ENCODE data around the gene RHO. TPM values are rescaled to one million over a fixed set of nuclear protein-coding genes. Genes with fewer than 3 reads are reported as not detected.

Gene RHO
- total RNA-seq, 5 donors from 2014 or later (not counting 1 experiment from before 2014, with no cell fraction given), result 0.09 to 0.10 TPM; not detected in 3

GRCh38 chr3:129555616-129556357 is 27.3 kb downstream of the RHO start:
- 88% methylated on average over 9 of the region's 18 CpGs for WGBS (ENCODE audit: insufficient coverage)
- no peak for ATAC-seq (replicated peaks in 1 of 4)
- no peaks in the 10 kb centered on the region for H3K36me3 ChIP-seq (ENCODE audit: control insufficient read depth in 2 of 2, extremely low read depth in 1 of 2, insufficient read depth in 1 of 2, low read length in 1 of 2)

GRCh38 chr3:129556358-129556695 is 27.9 kb downstream of the RHO start:
- WGBS (ENCODE audit: insufficient coverage), result 93% methylated on average over 6 of the region's 15 CpGs
- H3K9me3 Mint-ChIP-seq, result no peaks in the 10 kb centered on the region
- peaks cover 0 to 34% of the 10 kb centered on the region in 2 experiments for H3K4me1 ChIP-seq (ENCODE audit: control insufficient read depth in 1 of 2, extremely low read depth in 1 of 2, insufficient read depth in 2 of 2, low read length in 2 of 2)
- POLR2A ChIA-PET, result no interaction called here
- H3K27me3 ChIP-seq (replicated peaks in 1 of 2; ENCODE audit: control insufficient read depth in 2 of 2, extremely low read depth in 1 of 2, insufficient read depth in 2 of 2, low read length in 1 of 2), result peaks cover 0 to 29% of the 10 kb centered on the region in 2 experiments
- CTCF ChIA-PET, result no interaction called here
- peaks cover 6 to 33% (median 22%) of the 10 kb centered on the region in 3 donors for H3K4me1 Mint-ChIP-seq
- ATAC-seq (replicated peaks in 1 of 4), result no peak
- no peak overlapping the region for H3K27ac ChIP-seq (ENCODE audit: low read length)
- H3K36me3 ChIP-seq (ENCODE audit: control insufficient read depth in 2 of 2, extremely low read depth in 1 of 2, insufficient read depth in 1 of 2, low read length in 1 of 2), result no peaks in the 10 kb centered on the region
- H3K36me3 Mint-ChIP-seq, result peaks cover 4% of the 10 kb centered on the region
- no peak for DNase-seq
- H3K27ac Mint-ChIP-seq, result no peak overlapping the region
- H3K4me3 Mint-ChIP-seq, result no peak overlapping the region
- peaks cover 0 to 2% of the 10 kb centered on the region in 2 donors for H3K27me3 Mint-ChIP-seq
- no peaks in the 10 kb centered on the region for H3K9me3 ChIP-seq
- H3K4me3 ChIP-seq (ENCODE audit: control insufficient read depth in 1 of 2, extremely low read depth in 1 of 2, low read length in 1 of 2), result no peak overlapping the region

More at GRCh38 chr3:129555616-129556357, 27.3 kb downstream of the RHO start:
- no peaks in the 10 kb centered on the region for H3K9me3 ChIP-seq
- H3K27ac ChIP-seq (ENCODE audit: low read length), result no peak overlapping the region
- CTCF ChIA-PET, result no interaction called here
- H3K36me3 Mint-ChIP-seq, result peaks cover 4% of the 10 kb centered on the region
- H3K4me3 Mint-ChIP-seq, result no peak overlapping the region
- H3K27me3 Mint-ChIP-seq, result peaks cover 0 to 2% of the 10 kb centered on the region in 2 donors
- POLR2A ChIA-PET, result no interaction called here
- peaks cover 4 to 32% (median 22%) of the 10 kb centered on the region in 3 donors for H3K4me1 Mint-ChIP-seq
- H3K4me1 ChIP-seq (ENCODE audit: control insufficient read depth in 1 of 2, extremely low read depth in 1 of 2, insufficient read depth in 2 of 2, low read length in 2 of 2), result peaks cover 0 to 34% of the 10 kb centered on the region in 2 experiments
- no peaks in the 10 kb centered on the region for H3K9me3 Mint-ChIP-seq
- no peak overlapping the region for H3K4me3 ChIP-seq (ENCODE audit: control insufficient read depth in 1 of 2, extremely low read depth in 1 of 2, low read length in 1 of 2)
- no peak overlapping the region for H3K27ac Mint-ChIP-seq
- peaks cover 0 to 29% of the 10 kb centered on the region in 2 experiments for H3K27me3 ChIP-seq (replicated peaks in 1 of 2; ENCODE audit: control insufficient read depth in 2 of 2, extremely low read depth in 1 of 2, insufficient read depth in 2 of 2, low read length in 1 of 2)
- no peak for DNase-seq

GRCh38 chr3:129556890-129557547 is 28.6 kb downstream of the RHO start:
- ATAC-seq (replicated peaks in 1 of 4) (no peak), DNase-seq (no peak)
- H3K36me3 Mint-ChIP-seq, result peaks cover 4% of the 10 kb centered on the region
- Histone ChIP-seq H3K4me1 (ENCODE audit: control insufficient read depth in 1 of 2, extremely low read depth in 1 of 2, insufficient read depth in 2 of 2, low read length in 2 of 2) (peaks cover 0 to 34% of the 10 kb centered on the region in 2 experiments), H3K9me3 (no peaks in the 10 kb centered on the region), H3K36me3 (ENCODE audit: control insufficient read depth in 2 of 2, extremely low read depth in 1 of 2, insufficient read depth in 1 of 2, low read length in 1 of 2) (no peaks in the 10 kb centered on the region), H3K4me3 (ENCODE audit: control insufficient read depth in 1 of 2, extremely low read depth in 1 of 2, low read length in 1 of 2) (no peak overlapping the region), H3K27me3 (replicated peaks in 1 of 2; ENCODE audit: control insufficient read depth in 2 of 2, extremely low read depth in 1 of 2, insufficient read depth in 2 of 2, low read length in 1 of 2) (peaks cover 0 to 29% of the 10 kb centered on the region in 2 experiments), H3K27ac (ENCODE audit: low read length) (no peak overlapping the region)
- H3K27me3 Mint-ChIP-seq, result peaks cover 0 to 2% of the 10 kb centered on the region in 2 donors
- H3K4me1 Mint-ChIP-seq, result peaks cover 6 to 33% (median 22%) of the 10 kb centered on the region in 3 donors
- ChIA-PET POLR2A (no interaction called here), CTCF (no interaction called here)
- no peaks in the 10 kb centered on the region for H3K9me3 Mint-ChIP-seq
- H3K27ac Mint-ChIP-seq, result no peak overlapping the region
- no peak overlapping the region for H3K4me3 Mint-ChIP-seq
- 94% methylated on average over 20 of the region's 31 CpGs for WGBS (ENCODE audit: insufficient coverage)

GRCh38 chr3:129557548-129557894 is 29.1 kb downstream of the RHO start:
- no peak overlapping the region for H3K27ac Mint-ChIP-seq
- Histone ChIP-seq H3K4me3 (ENCODE audit: control insufficient read depth in 1 of 2, extremely low read depth in 1 of 2, low read length in 1 of 2) (no peak overlapping the region), H3K9me3 (no peaks in the 10 kb centered on the region), H3K27me3 (replicated peaks in 1 of 2; ENCODE audit: control insufficient read depth in 2 of 2, extremely low read depth in 1 of 2, insufficient read depth in 2 of 2, low read length in 1 of 2) (peaks cover 0 to 28% of the 10 kb centered on the region in 2 experiments), H3K27ac (ENCODE audit: low read length) (no peak overlapping the region), H3K4me1 (ENCODE audit: control insufficient read depth in 1 of 2, extremely low read depth in 1 of 2, insufficient read depth in 2 of 2, low read length in 2 of 2) (peaks cover 0 to 34% of the 10 kb centered on the region in 2 experiments), H3K36me3 (ENCODE audit: control insufficient read depth in 2 of 2, extremely low read depth in 1 of 2, insufficient read depth in 1 of 2, low read length in 1 of 2) (no peaks in the 10 kb centered on the region)
- H3K27me3 Mint-ChIP-seq, result peaks cover 0 to 2% of the 10 kb centered on the region in 2 donors
- no peak overlapping the region for H3K4me3 Mint-ChIP-seq
- peaks cover 4% of the 10 kb centered on the region for H3K36me3 Mint-ChIP-seq
- 91% methylated on average over 11 of the region's 11 CpGs for WGBS (ENCODE audit: insufficient coverage)
- ChIA-PET CTCF (interaction anchor here in 1 of 2 donors (0.9 kb wide), 1 partner anchor 39 kb away, joined by 3 read pairs; no protein-coding TSS in a partner anchor), POLR2A (no interaction called here)
- DNase-seq, result no peak
- peaks cover 6 to 33% (median 22%) of the 10 kb centered on the region in 3 donors for H3K4me1 Mint-ChIP-seq
- ATAC-seq (replicated peaks in 1 of 4), result no peak
- H3K9me3 Mint-ChIP-seq, result no peaks in the 10 kb centered on the region

- WGBS (ENCODE audit: insufficient coverage), result 58% methylated on average over 14 of the region's 15 CpGs
- H3K27me3 Mint-ChIP-seq, result peaks cover 0 to 2% of the 10 kb centered on the region in 2 donors
- ChIA-PET POLR2A (no interaction called here), CTCF (interaction anchor here in 1 of 2 donors (0.9 kb wide), 1 partner anchor 38 kb away, joined by 3 read pairs; no protein-coding TSS in a partner anchor)
- H3K9me3 Mint-ChIP-seq, result no peaks in the 10 kb centered on the region
- H3K4me3 Mint-ChIP-seq, result no peak overlapping the region
- peaks cover 4% of the 10 kb centered on the region for H3K36me3 Mint-ChIP-seq
- Histone ChIP-seq H3K9me3 (no peaks in the 10 kb centered on the region), H3K27ac (ENCODE audit: low read length) (no peak overlapping the region), H3K27me3 (replicated peaks in 1 of 2; ENCODE audit: control insufficient read depth in 2 of 2, extremely low read depth in 1 of 2, insufficient read depth in 2 of 2, low read length in 1 of 2) (peaks cover 0 to 21% of the 10 kb centered on the region in 2 experiments), H3K36me3 (ENCODE audit: control insufficient read depth in 2 of 2, extremely low read depth in 1 of 2, insufficient read depth in 1 of 2, low read length in 1 of 2) (peaks cover 0 to 3% of the 10 kb centered on the region in 2 donors), H3K4me1 (ENCODE audit: control insufficient read depth in 1 of 2, extremely low read depth in 1 of 2, insufficient read depth in 2 of 2, low read length in 2 of 2) (peaks cover 0 to 34% of the 10 kb centered on the region in 2 experiments), H3K4me3 (ENCODE audit: control insufficient read depth in 1 of 2, extremely low read depth in 1 of 2, low read length in 1 of 2) (no peak overlapping the region)
- H3K27ac Mint-ChIP-seq, result peak overlapping the region; percentile 17 to 73
- ATAC-seq (replicated peaks in 1 of 4) (peak in 2 of 4 experiments; percentile 36 to 48), DNase-seq (peak in 4 of 35 experiments; percentile 11 to 29 (median 22))
- peaks cover 6 to 30% (median 22%) of the 10 kb centered on the region in 3 donors for H3K4me1 Mint-ChIP-seq
Observed at GRCh38 chr3:129558081-129558771, 29.8 kb downstream of the RHO start.
